Measurements from ENCODE around the gene TBL3. TPM values are rescaled to one million over a fixed set of nuclear protein-coding genes. Genes with fewer than 3 reads are reported as not detected.
A peak's percentile ranks its signal among the peaks of the same experiment; 100 is the strongest.

Gene TBL3
- total and polyA plus RNA-seq, 2 donors (not counting 1 experiment from before 2014, with no cell fraction given): 31.9 to 52.2 TPM

DNA sequence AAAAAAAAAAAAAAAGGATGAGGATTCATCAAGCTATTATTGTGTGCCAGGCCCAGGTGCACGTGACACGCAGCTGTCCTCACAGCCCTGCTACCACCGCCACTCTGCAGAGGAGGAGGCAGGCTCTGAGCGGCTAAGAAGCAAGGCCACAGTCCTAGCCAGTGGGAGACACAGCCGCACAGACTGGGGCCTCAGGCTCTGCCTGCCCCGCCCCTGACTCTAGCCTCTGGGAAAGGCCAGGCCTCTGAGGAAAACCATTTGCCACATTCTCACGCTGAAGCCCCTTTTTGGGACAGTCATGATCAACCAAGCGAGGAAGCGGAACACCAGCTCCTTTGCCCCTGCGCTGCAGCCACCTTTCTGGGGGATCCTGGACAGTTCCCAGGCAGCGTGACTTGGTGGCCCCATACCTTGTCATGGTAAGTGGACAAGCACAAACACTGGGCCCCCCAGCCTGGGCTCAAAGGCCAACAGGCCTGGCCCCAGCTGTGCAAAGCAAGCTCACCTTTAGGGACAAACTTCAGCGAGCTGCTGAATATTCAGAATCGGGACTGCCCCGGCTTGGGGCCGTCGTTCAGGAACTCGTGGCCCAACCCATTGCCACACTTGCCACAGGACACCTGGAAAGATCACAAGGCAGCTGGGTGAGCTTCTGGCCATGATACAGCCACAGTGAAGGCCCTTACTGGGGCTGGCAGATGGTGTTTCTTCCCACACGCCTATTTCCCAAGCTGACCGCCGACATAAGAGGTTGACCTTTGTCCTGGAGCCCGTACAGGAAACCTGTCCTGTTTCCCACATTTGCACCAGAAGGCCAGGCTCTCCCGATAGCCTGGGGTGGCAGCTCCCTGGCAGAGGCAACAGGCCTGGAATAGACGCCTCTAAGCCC lies 31.3 kb upstream of the TBL3 start:
- Mint-ChIP-seq H3K4me3 (no peak overlapping the region), H3K4me1 (peaks cover 21% of the 10 kb centered on the region), H3K9me3 (ENCODE audit: insufficient read depth) (no peaks in the 10 kb centered on the region), H3K27ac (peak overlapping the region; percentile 32), H3K27me3 (no peaks in the 10 kb centered on the region)
- Histone ChIP-seq H3K9me3 (ENCODE audit: control extremely low read depth in 1 of 3, control insufficient read depth in 2 of 3, insufficient read depth in 1 of 3, low read length in 2 of 3) (no peaks in the 10 kb centered on the region), H2AFZ (ENCODE audit: insufficient read depth, low read depth, low read length, poor library complexity, severe bottlenecking) (no peak overlapping the region), H3K4me1 (ENCODE audit: control insufficient read depth in 2 of 2, insufficient read depth in 2 of 2, low read length in 2 of 2) (peaks cover 14 to 19% of the 10 kb centered on the region in 2 donors), H3K9ac (ENCODE audit: low read length) (no peak overlapping the region), H4K20me1 (ENCODE audit: control insufficient read depth, insufficient read depth, low read length, poor library complexity, severe bottlenecking) (no peaks in the 10 kb centered on the region), H3K36me3 (replicated peaks in 1 of 2; ENCODE audit: control extremely low read depth in 1 of 2, control insufficient read depth in 1 of 2, extremely low read depth in 1 of 2, insufficient read depth in 2 of 2, low read length in 1 of 2) (peaks cover 0 to 12% of the 10 kb centered on the region in 2 experiments), H3K4me2 (replicated peaks; ENCODE audit: low read depth, low read length, poor library complexity, severe bottlenecking) (no peak overlapping the region), H3K4me3 (ENCODE audit: control extremely low read depth in 1 of 5, extremely low read depth in 1 of 5, insufficient read depth in 1 of 5, low read depth in 2 of 5, low read length in 4 of 5) (no peak overlapping the region), H3K79me2 (ENCODE audit: control insufficient read depth, insufficient read depth, low read length) (no peaks in the 10 kb centered on the region), H3K27ac (ENCODE audit: low read length in 2 of 2) (no peak overlapping the region), H3K27me3 (replicated peaks in 1 of 4; ENCODE audit: control extremely low read depth in 1 of 4, control insufficient read depth in 3 of 4, insufficient read depth in 4 of 4, low read length in 3 of 4) (no peaks in the 10 kb centered on the region)
- no peak for TF ChIP-seq EZH2 (IDR thresholded peaks at IDR 0.05; ENCODE audit: borderline replicate concordance, insufficient read depth, low read depth, low read length, poor library complexity, severe bottlenecking)
- TF ChIP-seq, protein P1, sequence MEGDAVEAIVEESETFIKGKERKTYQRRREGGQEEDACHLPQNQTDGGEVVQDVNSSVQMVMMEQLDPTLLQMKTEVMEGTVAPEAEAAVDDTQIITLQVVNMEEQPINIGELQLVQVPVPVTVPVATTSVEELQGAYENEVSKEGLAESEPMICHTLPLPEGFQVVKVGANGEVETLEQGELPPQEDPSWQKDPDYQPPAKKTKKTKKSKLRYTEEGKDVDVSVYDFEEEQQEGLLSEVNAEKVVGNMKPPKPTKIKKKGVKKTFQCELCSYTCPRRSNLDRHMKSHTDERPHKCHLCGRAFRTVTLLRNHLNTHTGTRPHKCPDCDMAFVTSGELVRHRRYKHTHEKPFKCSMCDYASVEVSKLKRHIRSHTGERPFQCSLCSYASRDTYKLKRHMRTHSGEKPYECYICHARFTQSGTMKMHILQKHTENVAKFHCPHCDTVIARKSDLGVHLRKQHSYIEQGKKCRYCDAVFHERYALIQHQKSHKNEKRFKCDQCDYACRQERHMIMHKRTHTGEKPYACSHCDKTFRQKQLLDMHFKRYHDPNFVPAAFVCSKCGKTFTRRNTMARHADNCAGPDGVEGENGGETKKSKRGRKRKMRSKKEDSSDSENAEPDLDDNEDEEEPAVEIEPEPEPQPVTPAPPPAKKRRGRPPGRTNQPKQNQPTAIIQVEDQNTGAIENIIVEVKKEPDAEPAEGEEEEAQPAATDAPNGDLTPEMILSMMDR (IDR thresholded peaks at IDR 0.05): no peak
- ATAC-seq (ENCODE audit: low read depth): no peak
- WGBS (ENCODE audit: insufficient coverage): 85% methylated on average over 22 of the region's 23 CpGs
- POLR2A ChIA-PET: interaction anchor here (0.7 to 1.2 kb wide), 2 partner anchors 24 to 35 kb away, joined by 3 to 5 read pairs; partner anchors contain the start of gene RPS2
- intact Hi-C loops (cut with micrococcal nuclease): loop anchor here (10.0 kb wide), 1 partner anchor 54 kb away; no protein-coding TSS in a partner anchor
- CTCF ChIA-PET: interaction anchor here (0.5 to 1.1 kb wide), 3 partner anchors 9 to 548 kb away, joined by 3 to 5 read pairs (median 3); no protein-coding TSS in a partner anchor
- no peak for DNase-seq
